HT-29 (cell line): ENCODE measurements around the gene PCDHA10. TPM values are rescaled to one million over a fixed set of nuclear protein-coding genes. Genes with fewer than 3 reads are reported as not detected.
A peak's percentile ranks its signal among the peaks of the same experiment; 100 is the strongest.
"Not testable (repeated sequence)": the region's sequence is repeated elsewhere in the genome, so short reads cannot be mapped to it uniquely, and the experiment has no call there.

ENCODE experiments used
- DNase-seq: peaks from one replicate; pipeline ENCODE4 v3.0.0-alpha.2; 2015; ENCODE audit warnings: low spot score
- total RNA-seq: library from RNA; depleted of rRNA; stranded (reverse); fragments of >200 nt; shearing (Covaris generic); gene quantifications from 2 replicates; pipeline ENCODE4 v1.2.3, GENCODE V29; 2014; rRNA removed

The PCDHA10 gene
- 0.25 TPM in 1 of 2 replicates, not detected in the other for total RNA-seq

DNA sequence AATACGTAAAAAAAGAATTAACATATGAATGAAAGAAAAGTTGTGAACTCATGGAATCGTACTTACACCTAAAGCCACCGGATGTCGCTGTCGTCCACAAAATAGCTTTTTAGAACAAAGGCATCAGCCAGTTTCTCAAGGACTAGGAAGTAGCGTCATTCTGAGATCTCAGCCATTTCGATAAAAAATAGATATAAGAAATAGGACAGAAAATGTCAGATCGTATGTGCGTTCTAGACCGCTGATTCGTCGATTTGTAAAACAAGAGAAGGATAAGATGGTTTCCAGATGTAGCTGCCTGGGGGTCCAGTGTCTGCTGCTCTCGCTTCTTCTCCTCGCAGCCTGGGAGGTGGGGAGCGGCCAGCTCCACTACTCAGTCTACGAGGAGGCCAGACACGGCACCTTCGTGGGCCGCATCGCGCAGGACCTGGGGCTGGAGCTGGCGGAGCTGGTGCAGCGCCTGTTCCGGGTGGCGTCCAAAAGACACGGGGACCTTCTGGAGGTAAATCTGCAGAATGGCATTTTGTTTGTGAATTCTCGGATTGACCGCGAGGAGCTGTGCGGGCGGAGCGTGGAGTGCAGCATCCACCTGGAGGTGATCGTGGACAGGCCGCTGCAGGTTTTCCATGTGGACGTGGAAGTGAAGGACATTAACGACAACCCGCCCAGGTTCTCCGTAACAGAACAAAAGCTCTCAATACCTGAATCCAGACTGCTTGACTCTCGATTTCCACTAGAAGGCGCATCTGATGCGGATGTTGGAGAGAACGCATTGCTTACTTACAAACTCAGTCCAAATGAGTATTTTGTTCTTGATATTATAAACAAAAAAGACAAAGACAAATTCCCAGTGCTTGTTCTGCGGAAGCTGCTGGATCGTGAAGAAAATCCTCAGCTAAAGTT, at the start of gene PCDHA10:
PCDHA10 (plus strand) TSS at position 126 of the 903 bp plus-strand sequence; CDS start at position 278, 152 bp downstream.
- peak; percentile 43 for DNase-seq

DNA sequence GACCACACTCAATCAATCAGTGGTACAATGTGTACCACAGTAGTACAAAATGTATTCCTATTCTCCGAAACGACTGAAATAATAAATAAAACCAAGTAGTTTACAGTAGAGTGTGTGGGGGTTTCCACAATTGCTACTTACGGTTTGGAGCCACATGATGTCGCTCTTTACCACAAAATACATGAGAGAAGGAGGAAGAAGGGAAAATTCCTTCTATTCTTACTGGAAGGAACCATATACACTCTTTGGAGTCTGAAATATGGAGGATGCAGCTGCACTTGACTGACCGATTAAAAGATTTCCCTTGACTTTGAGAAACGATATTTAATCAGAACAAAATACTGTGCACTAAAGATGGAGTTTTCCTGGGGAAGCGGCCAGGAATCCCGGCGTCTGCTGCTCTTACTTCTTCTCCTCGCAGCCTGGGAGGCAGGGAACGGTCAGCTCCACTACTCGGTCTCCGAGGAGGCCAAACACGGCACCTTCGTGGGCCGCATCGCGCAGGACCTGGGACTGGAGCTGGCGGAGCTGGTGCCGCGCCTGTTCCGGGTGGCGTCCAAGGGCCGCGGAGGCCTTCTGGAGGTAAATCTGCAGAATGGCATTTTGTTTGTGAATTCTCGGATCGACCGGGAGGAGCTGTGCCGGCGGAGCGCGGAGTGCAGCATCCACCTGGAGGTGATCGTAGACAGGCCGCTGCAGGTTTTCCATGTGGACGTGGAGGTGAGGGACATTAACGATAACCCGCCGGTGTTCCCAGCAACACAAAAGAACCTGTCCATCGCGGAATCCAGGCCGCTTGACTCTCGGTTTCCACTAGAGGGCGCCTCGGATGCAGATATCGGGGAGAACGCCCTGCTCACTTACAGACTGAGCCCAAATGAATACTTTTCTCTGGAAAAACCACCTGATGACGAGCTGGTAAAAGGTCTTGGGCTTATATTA, 48.6 kb upstream of the PCDHA10 start, which contains the start of gene PCDHA4:
PCDHA4 (plus strand) TSS at position 235 of the 942 bp plus-strand sequence.
- DNase-seq: no peak

DNA sequence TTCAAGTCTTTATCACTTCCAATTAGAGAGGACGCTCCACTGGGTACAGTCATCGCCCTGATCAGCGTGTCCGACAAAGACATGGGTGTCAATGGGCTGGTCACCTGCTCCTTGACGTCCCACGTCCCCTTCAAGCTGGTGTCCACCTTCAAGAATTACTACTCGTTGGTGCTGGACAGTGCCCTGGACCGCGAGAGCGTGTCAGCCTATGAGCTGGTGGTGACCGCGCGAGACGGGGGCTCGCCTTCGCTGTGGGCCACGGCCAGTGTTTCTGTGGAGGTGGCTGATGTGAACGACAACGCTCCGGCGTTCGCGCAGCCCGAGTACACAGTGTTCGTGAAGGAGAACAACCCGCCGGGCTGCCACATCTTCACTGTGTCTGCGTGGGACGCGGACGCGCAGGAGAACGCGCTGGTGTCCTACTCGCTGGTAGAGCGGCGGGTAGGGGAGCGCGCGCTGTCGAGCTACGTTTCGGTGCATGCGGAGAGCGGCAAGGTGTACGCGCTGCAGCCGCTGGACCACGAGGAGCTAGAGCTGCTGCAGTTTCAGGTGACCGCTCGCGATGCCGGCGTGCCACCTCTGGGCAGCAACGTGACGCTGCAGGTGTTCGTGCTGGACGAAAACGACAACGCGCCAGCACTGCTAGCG, 47.3 kb upstream of the PCDHA10 start:
- DNase-seq: not testable (repeated sequence)

GRCh38 chr5:140808889-140809291, 46.8 kb upstream of the PCDHA10 start:
- DNase-seq: no peak

DNA sequence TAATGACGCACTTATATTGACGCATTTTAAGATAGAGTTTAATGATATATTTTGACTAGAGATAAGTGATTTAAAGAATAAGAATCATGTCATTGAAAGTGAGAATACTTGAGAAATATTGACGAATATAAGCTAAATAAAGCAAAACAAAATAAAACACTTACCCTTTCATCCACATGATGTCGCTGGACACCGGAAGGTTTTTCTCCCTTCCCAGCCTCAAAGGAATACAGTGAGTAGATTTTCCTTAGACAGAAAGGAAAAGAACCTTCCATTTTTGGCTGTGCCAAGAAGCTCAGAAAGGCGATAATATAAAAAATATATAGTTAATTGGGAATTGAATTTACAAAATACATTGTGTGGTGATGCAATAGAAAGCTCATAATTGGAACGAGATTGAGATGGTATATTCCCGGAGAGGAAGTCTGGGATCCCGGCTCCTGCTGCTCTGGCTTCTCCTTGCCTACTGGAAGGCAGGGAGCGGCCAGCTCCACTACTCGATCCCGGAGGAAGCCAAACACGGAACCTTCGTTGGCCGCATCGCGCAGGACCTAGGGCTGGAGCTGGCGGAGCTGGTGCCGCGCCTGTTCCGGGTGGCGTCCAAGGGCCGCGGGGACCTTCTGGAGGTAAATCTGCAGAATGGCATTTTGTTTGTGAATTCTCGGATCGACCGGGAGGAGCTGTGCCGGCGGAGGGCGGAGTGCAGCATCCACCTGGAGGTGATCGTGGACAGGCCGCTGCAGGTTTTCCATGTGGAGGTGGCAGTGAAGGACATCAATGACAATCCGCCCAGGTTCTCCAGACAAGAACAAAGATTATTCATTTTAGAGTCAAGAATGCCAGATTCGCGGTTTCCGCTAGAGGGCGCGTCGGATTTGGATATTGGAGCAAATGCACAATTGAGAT, 34.1 kb upstream of the PCDHA10 start, which contains the start of gene PCDHA5:
PCDHA5 (plus strand) TSS at position 239 of the 906 bp plus-strand sequence.
- DNase-seq: no peak

DNA sequence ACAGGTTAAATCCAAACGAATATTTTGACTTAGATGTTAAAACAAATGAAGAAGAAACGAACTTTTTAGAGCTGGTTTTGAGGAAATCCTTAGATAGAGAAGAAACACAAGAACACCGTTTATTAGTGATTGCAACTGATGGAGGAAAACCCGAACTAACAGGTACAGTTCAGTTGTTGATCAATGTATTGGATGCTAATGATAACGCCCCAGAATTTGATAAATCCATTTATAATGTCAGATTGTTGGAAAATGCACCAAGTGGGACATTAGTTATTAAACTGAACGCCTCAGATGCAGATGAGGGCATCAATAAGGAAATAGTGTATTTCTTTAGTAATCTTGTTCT, 33.4 kb upstream of the PCDHA10 start:
- DNase-seq: no peak

DNA sequence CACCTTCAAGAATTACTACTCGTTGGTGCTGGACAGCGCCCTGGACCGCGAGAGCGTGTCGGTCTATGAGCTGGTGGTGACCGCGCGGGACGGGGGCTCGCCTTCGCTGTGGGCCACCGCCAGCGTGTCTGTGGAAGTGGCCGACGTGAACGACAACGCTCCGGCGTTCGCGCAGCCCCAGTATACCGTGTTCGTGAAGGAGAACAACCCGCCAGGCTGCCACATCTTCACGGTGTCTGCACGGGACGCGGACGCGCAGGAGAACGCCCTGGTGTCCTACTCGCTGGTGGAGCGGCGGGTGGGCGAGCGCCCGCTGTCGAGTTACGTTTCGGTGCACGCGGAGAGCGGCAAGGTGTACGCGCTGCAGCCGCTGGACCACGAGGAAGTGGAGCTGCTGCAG, 32.7 kb upstream of the PCDHA10 start:
- not testable (repeated sequence) for DNase-seq

DNA sequence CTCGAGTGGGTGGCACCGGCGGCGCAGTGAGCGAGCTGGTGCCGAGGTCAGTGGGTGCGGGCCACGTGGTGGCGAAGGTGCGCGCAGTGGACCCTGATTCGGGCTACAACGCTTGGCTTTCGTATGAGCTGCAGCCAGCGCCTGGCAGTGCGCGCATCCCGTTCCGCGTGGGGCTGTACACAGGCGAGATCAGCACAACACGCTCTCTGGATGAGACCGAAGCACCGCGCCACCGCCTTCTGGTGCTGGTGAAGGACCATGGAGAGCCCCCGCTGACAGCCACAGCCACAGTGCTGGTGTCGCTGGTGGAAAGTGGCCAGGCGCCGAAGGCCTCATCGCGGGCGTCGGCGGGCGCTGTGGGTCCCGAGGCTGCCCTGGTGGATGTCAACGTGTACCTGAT, 32.2 kb upstream of the PCDHA10 start:
- no peak for DNase-seq

- DNase-seq: no peak
Observed at GRCh38 chr5:140827704-140828361, 27.9 kb upstream of the PCDHA10 start, which contains the start of gene PCDHA6. PCDHA6 (plus strand) TSS chr5:140827960; CDS start chr5:140828092, 132 bp downstream.

GRCh38 chr5:140828362-140828737, 27.3 kb upstream of the PCDHA10 start:
- no peak for DNase-seq

DNA sequence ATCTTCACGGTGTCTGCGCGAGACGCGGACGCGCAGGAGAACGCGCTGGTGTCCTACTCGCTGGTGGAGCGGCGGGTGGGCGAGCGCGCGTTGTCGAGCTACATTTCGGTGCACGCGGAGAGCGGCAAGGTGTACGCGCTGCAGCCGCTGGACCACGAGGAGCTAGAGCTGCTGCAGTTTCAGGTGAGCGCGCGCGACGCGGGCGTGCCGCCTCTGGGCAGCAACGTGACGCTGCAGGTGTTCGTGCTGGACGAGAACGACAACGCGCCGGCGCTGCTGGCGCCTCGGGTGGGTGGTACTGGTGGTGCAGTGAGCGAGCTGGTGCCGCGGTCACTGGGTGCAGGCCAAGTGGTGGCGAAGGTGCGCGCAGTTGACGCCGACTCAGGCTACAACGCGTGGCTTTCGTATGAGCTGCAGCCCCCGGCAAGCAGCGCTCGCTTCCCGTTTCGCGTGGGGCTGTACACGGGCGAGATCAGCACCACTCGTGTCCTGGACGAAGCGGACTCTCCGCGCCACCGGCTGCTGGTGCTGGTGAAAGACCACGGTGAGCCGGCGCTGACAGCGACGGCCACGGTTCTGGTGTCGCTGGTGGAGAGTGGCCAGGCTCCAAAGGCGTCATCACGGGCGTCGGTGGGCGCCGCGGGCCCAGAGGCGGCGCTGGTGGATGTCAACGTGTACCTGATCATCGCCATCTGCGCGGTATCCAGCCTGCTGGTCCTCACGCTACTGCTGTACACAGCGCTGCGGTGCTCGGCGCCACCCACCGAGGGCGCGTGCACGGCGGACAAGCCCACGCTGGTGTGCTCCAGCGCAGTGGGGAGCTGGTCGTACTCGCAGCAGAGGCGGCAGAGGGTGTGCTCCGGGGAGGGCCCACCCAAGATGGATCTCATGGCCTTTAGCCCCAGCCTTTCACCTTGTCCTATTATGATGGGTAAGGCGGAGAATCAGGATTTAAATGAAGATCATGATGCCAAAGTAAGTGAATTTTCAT, 25.9 kb upstream of the PCDHA10 start:
- DNase-seq: not testable (repeated sequence)

- no peak for DNase-seq
Observed at GRCh38 chr5:140833993-140834392, 21.7 kb upstream of the PCDHA10 start, which contains the start of gene PCDHA7. PCDHA7 (plus strand) TSS chr5:140834269; CDS start chr5:140834384, 115 bp downstream.

- DNase-seq: not testable (repeated sequence)
Observed at GRCh38 chr5:140834439-140835008, 21.2 kb upstream of the PCDHA10 start.

GRCh38 chr5:140835622-140836510, 19.8 kb upstream of the PCDHA10 start:
- DNase-seq: no peak

DNA sequence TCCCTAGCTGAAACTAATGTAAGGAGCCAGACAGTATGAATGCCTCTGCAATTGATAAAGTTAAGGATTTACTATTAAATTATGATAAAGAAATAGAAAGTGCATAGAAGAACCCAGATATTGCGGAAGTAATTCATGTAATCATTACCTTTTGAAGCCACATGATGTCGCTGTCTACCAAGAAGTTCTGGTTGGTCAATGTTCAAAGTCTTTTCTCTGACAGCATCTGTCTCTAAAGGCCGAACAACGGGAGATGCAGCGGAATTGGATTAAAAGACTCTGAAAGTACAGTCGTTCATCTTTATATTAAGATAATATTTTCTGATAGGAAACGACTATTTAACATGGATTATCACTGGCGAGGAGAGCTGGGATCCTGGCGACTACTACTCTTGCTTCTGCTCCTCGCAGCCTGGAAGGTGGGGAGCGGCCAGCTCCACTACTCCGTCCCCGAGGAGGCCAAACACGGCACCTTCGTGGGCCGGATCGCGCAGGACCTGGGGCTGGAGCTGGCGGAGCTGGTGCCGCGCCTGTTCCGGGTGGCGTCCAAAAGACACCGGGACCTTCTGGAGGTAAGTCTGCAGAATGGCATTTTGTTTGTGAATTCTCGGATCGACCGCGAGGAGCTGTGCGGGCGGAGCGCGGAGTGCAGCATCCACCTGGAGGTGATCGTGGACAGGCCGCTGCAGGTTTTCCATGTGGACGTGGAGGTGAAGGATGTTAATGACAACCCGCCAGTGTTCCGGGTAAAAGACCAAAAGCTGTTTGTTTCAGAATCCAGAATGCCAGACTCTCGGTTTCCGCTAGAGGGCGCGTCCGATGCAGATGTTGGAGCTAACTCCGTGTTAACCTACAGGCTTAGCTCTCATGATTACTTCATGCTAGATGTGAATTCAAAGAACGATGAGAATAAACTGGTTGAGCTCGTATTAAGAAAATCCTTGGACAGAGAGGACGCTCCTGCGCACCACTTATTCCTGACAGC, 14.4 kb upstream of the PCDHA10 start, which contains the start of gene PCDHA8:
PCDHA8 (plus strand) TSS at position 210 of the 985 bp plus-strand sequence; CDS start at position 345, 135 bp downstream.
- DNase-seq: peak; percentile 25
